Activated T-helper 9 cell treated with anti-CD3 and anti-CD28 coated beads, Interleukin-2, amount 50 U/mL, for 16 hours (primary cell): ENCODE results near the gene AQP1.

Source experiments
- DNase-seq: peaks from one replicate; pipeline ENCODE4 v3.0.0-alpha.2; 2020; ENCODE audit warnings: low read depth

AQP1 gene

DNA sequence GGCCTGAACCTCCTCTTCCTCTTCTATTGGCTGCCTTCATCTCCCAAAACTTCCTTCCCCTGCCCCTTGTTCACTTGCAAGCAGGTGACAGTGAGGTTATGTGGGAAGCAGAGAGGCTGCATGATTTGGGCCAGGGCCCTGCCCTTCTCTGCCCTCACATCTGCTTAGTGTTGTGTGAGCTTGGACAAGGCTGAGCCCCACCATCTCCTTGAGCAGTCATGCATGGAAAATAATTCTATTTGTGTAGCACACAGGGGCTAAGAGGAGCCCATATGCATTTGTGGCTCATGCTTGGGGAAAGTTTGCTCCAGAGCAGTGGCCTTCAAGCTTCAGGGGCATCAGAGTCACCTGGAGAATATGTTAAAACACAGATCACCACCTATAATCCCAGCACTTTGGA lies 26.8 kb upstream of the AQP1 start:
- DNase-seq = no peak

- no peak for DNase-seq
These were observed 25.0 kb upstream of the AQP1 start for GRCh38 chr7:30886608-30887011.

GRCh38 chr7:30887464-30887872 lies 24.2 kb upstream of the AQP1 start:
- DNase-seq = no peak

DNA sequence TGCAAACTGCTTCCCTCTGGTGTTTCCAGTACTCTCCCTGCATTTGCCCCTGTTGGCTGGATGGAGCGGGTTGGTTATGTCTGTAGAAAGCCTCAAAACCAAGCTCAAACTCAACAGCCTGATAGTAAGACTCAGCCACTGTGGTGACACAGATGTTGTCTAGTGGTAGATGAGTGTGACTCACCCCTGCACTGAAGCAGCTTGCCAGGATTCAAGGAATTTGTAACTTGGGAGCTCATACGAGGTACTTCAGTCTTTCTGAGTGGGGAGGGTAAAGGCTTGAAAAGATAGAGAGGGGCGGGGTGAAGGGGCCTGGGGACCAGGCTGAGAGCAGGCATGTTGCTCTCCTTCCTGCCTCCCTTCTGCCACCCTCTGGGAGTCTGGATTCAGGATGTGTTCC lies 22.9 kb upstream of the AQP1 start:
- DNase-seq = no peak

GRCh38 chr7:30890226-30890625 lies 21.4 kb upstream of the AQP1 start:
- no peak for DNase-seq

GRCh38 chr7:30893357-30893756 lies 18.3 kb upstream of the AQP1 start:
- no peak for DNase-seq

- DNase-seq = no peak
These were observed 17.6 kb upstream of the AQP1 start for GRCh38 chr7:30894009-30894408.

- DNase-seq = no peak
These were observed 16.6 kb upstream of the AQP1 start for GRCh38 chr7:30894866-30895605.

- no peak for DNase-seq
These were observed 15.6 kb upstream of the AQP1 start for GRCh38 chr7:30896036-30896435.

- no peak for DNase-seq
These were observed 14.6 kb upstream of the AQP1 start for GRCh38 chr7:30896783-30897637.

GRCh38 chr7:30897770-30898169 lies 13.9 kb upstream of the AQP1 start:
- DNase-seq = no peak

GRCh38 chr7:30898411-30898810 lies 13.2 kb upstream of the AQP1 start:
- DNase-seq = no peak

- DNase-seq = no peak
These were observed 12.6 kb upstream of the AQP1 start for GRCh38 chr7:30899066-30899465.

GRCh38 chr7:30899630-30900029 lies 12.0 kb upstream of the AQP1 start:
- DNase-seq = no peak

- DNase-seq = no peak
These were observed 11.6 kb upstream of the AQP1 start for GRCh38 chr7:30900053-30900452.

DNA sequence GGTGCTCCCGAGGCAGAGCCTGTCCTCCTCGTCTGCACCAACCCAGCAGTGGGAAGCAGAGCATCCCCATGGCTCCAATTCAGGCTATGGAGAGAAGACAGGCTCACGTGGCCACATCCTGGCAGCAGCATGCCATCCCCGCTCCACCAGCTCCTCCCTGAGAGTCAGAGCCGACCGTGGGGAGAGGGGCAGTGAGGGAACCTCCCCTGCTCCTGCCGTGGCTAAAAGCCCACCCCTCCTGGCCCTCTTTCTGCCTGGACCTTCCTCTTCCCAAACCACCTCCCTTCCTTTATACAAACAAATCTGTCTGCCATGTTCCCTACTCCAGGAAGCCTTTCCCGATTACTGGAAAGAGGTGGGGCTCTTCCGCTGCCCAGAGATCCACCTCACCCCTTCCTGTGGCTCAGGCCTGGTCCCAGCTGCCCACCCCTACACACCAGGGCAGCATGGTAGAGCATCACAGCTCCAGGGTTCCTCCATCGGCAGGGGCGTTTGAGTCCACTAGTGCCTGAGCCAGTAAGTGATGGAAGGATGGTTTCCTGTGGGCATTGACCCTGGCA lies 10.8 kb upstream of the AQP1 start:
- DNase-seq = no peak

GRCh38 chr7:30901856-30902255 lies 9.8 kb upstream of the AQP1 start:
- DNase-seq = no peak

DNA sequence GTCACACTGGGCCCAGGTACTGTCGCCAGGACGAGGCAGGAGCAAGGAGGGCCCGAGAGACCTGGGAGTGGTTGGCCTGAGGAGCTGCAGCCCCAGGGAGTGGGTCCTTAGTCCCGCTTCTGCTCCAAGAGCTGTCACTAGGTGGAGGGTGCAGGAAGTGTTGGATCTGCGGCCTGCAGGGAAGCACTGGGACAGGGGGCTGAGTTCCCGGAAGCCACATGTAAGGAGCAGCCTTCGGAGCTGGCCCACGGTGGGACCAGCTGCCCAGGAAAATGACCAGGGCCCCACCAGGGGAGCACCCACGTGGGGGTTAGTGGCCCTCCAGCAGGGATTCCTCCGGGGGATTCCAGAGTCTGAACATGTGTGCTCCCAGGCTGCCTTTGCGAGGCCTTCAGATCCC lies 9.2 kb upstream of the AQP1 start:
- no peak for DNase-seq

DNA sequence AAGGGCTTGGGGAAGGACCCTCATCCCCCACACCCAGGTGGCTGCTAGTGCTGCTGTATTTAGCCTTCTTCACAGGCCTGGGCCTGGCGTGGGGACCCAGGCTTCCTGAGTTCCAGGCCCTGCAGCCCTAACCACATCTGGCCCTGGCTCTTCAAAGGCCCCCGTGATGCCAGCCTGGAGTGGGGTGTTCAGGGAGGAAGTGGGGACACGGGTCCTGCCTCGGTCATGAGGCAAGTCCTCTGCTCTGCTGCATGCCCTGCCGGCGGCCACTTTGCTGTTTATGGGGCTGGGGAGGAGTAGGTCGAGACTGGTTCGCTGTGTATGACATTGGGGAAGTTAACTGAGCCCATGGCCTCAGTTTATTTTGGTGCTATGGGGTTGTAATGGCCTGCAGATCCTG lies 8.5 kb upstream of the AQP1 start:
- no peak for DNase-seq

DNA sequence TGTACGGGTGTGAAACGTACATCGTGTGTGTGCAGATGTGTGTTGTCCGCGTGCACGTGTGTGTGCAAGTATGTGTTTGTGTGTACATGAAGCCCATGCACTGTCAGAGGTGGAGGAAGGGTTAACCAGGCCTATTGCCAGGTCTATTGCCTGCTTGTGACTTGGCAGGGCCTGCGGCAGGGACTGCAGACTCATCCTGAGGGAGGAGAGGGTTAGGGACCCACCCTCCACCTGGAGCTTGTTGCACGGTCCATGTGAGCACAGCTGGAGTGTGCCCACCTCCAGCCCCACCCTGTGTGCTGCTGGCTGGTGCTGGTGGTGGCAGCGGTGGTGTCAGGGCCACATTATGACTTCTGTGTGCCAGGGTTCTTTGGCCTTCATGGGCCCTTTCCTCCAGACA lies 7.1 kb upstream of the AQP1 start:
- DNase-seq = no peak

DNA sequence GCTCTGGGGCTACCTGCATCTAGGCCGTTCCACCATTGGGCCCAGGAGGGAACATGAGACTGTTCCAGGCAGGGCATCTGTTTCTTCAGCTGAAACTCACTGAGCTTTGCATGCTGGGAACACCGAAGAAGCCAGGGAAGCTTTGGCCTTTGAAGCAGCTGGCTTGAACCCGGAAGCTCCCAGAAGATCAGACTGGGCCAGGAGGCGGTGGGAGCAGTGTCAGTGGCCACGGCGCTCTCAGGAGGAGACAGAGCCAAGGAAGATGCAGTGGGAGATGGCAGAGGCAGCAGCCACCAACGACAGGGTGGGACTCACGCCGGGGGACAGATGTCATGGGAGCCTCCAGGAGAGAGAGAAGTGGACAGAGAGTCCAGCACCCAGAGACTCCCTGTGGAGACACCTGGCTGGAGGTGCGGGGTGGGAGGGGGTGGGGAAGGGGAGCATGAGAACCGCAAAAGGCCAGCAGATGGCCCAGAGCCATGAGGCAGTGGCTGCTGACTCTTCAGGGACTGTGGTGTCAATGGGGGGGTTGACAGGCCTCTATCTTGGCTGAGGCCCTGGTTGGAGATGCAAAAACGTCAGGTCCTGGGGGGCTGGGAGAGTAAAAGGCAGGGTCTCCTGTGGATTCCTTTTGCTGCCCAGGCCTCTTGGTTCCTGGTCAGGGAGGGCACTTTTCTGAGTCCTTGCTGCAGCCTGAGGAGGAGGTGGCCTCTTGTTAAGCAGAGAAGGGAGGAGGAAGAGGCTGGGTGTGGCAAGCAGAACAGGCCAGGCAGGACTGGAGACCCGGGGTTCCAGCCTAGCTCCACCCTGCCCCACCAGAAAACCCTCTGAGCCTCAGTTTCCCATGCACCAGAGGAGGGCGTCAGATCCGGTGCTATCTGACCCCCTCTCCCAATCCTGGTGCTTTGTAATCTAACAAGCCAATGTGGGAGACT lies 6.3 kb upstream of the AQP1 start:
- no peak for DNase-seq

- DNase-seq = no peak
These were observed 5.6 kb upstream of the AQP1 start for GRCh38 chr7:30906014-30906413.
